HepG2 (cell line): ENCODE results near the gene NID1. TPM values are rescaled to one million over a fixed set of nuclear protein-coding genes. Genes with fewer than 3 reads are reported as not detected.

ENCODE experiments used
- CBX2 ChIP-seq, 2 experiments: fragments of 200-600 bp in 1 of 2; sonication (generic); formaldehyde crosslinking in 1 of 2; IDR thresholded peaks; 2 replicates each; pipeline versions ENCODE4 v1.7.0 to v1.8.1; 2018 to 2022; ENCODE audit warnings: low read depth in 2 of 2, low read length in 1 of 2, mild to moderate bottlenecking in 1 of 2, missing genetic modification reagents in 1 of 2
- CENPT ChIP-seq: sonication (generic); formaldehyde crosslinking; IDR thresholded peaks from 2 replicates; pipeline ENCODE4 v1.8.0; 2022; ENCODE audit warnings: low read depth, mild to moderate bottlenecking, moderate library complexity, missing genetic modification reagents
- HCFC1 ChIP-seq: fragments of 150-350 bp; IDR thresholded peaks from 2 replicates; pipeline ENCODE4 v1.6.1; 2014; ENCODE audit warnings: low read depth, low read length
- HNRNPK ChIP-seq: fragments of 200-400 bp; formaldehyde crosslinking; IDR thresholded peaks from 2 replicates; pipeline ENCODE4 v1.6.1; 2018; ENCODE audit warnings: low read length, low read depth, moderate library complexity, mild to moderate bottlenecking; ENCODE audit not compliant: poor library complexity, severe bottlenecking
- HOMEZ ChIP-seq: IDR thresholded peaks from 2 replicates; pipeline ENCODE4 v1.6.1; 2016; ENCODE audit warnings: low read depth
- IKZF4 ChIP-seq: sonication (generic); formaldehyde crosslinking; IDR thresholded peaks from 2 replicates; pipeline ENCODE4 v1.5.1; 2020; ENCODE audit warnings: borderline replicate concordance, mild to moderate bottlenecking, low read depth, missing genetic modification reagents; ENCODE audit errors: not compliant biosample characterization
- MTA1 ChIP-seq: sonication (generic); formaldehyde crosslinking; IDR thresholded peaks from 2 replicates; pipeline ENCODE4 v1.4.0; 2020; ENCODE audit warnings: missing genetic modification reagents, mild to moderate bottlenecking, borderline replicate concordance
- NFYC ChIP-seq: IDR thresholded peaks from 2 replicates; pipeline ENCODE4 v1.6.1; 2016; ENCODE audit warnings: missing genetic modification reagents, missing compliant biosample characterization
- PAWR ChIP-seq: sonication (generic); formaldehyde crosslinking; IDR thresholded peaks from 2 replicates; pipeline ENCODE4 v1.4.0; 2020; ENCODE audit warnings: missing genetic modification reagents, mild to moderate bottlenecking, borderline replicate concordance
- RBM39 ChIP-seq: fragments of 200-400 bp; formaldehyde crosslinking; IDR thresholded peaks from one replicate; pipeline ENCODE4 v1.6.1; 2018; ENCODE audit warnings: antibody characterized with exemption, mild to moderate bottlenecking, low read depth, low read length; ENCODE audit not compliant: poor library complexity, severe bottlenecking
- RCOR2 ChIP-seq: IDR thresholded peaks from 2 replicates; pipeline ENCODE4 v1.6.1; 2016; ENCODE audit warnings: missing biosample characterization, missing genetic modification reagents
- TFDP1 ChIP-seq: IDR thresholded peaks from 2 replicates; pipeline ENCODE4 v1.6.1; 2016; ENCODE audit warnings: missing compliant biosample characterization, missing genetic modification reagents, borderline replicate concordance
- ZFYVE20 ChIP-seq: sonication (generic); formaldehyde crosslinking; IDR thresholded peaks from 2 replicates; pipeline ENCODE4 v1.8.0; 2023; ENCODE audit warnings: low read depth, mild to moderate bottlenecking, moderate library complexity, missing genetic modification reagents, borderline replicate concordance
- ZGPAT ChIP-seq: IDR thresholded peaks from 2 replicates; pipeline ENCODE4 v1.6.1; 2016; ENCODE audit warnings: mild to moderate bottlenecking
- ZNF3 ChIP-seq: IDR thresholded peaks from 2 replicates; pipeline ENCODE4 v1.7.0; 2017; ENCODE audit warnings: inconsistent platforms
- ZNF337 ChIP-seq: sonication (generic); formaldehyde crosslinking; IDR thresholded peaks from 2 replicates; pipeline ENCODE4 v1.5.1; 2020; ENCODE audit warnings: missing genetic modification reagents, low read depth, mild to moderate bottlenecking, borderline replicate concordance
- ZNF441 ChIP-seq: sonication (generic); formaldehyde crosslinking; IDR thresholded peaks from 2 replicates; pipeline ENCODE4 v1.7.0; 2021; ENCODE audit warnings: missing genetic modification reagents, borderline replicate concordance
- ZNF674 ChIP-seq: sonication (generic); formaldehyde crosslinking; IDR thresholded peaks from 2 replicates; pipeline ENCODE4 v1.5.0; 2020; ENCODE audit warnings: low read depth, mild to moderate bottlenecking, missing genetic modification reagents
- ZNF704 ChIP-seq: sonication (generic); formaldehyde crosslinking; IDR thresholded peaks from 2 replicates; pipeline ENCODE4 v1.8.1; 2023; ENCODE audit warnings: mild to moderate bottlenecking, inconsistent platforms, moderate library complexity, missing genetic modification reagents, borderline replicate concordance
- ZNF790 ChIP-seq: sonication (generic); formaldehyde crosslinking; IDR thresholded peaks from 2 replicates; pipeline ENCODE4 v1.8.0; 2022; ENCODE audit warnings: missing genetic modification reagents, mild to moderate bottlenecking, borderline replicate concordance
- ZNF83 ChIP-seq: sonication (generic); formaldehyde crosslinking; IDR thresholded peaks from 2 replicates; pipeline ENCODE4 v1.4.0; 2020; ENCODE audit warnings: missing genetic modification reagents, mild to moderate bottlenecking, borderline replicate concordance
- ZSCAN12 ChIP-seq: sonication (generic); formaldehyde crosslinking; IDR thresholded peaks from 2 replicates; pipeline ENCODE4 v1.9.0; 2021; ENCODE audit warnings: mild to moderate bottlenecking, missing genetic modification reagents
- ZSCAN30 ChIP-seq: sonication (generic); formaldehyde crosslinking; IDR thresholded peaks from 2 replicates; pipeline ENCODE4 v1.5.0; 2020; ENCODE audit warnings: mild to moderate bottlenecking, missing genetic modification reagents
- polyA plus RNA-seq, 8 experiments: library from polyadenylated mRNA; depleted of rRNA in 3 of 8; stranded (reverse) in 7 of 8; unstranded in 1 of 8; fragments of >200 nt; fragmentation: Illumina TruSeq in 4 of 8; extraction: Trizol in 4 of 8; gene quantifications; 2 replicates each; pipeline versions ENCODE4 v1.2.1 to v1.2.3, GENCODE V29; 2011 to 2016; ENCODE audit warnings: low read depth in 4 of 8, missing spikeins in 1 of 8, mixed read lengths in 1 of 8; ENCODE audit not compliant: insufficient read depth in 1 of 8
- total RNA-seq, 5 experiments: library from RNA; depleted of rRNA; stranded (reverse); fragments of >200 nt; fragmentation: Illumina TruSeq; extraction: Trizol; gene quantifications; 2 replicates each; pipeline ENCODE4 v1.2.3, GENCODE V29; 2016; ENCODE audit warnings: low read depth in 1 of 5

Gene NID1
- total and polyA plus RNA-seq, 2 of the 13 experiments (the other 11 are each of a cell fraction or from before 2014, with no cell fraction given), result 50.2 to 56.1 TPM

GRCh38 chr1:236064674-236065508 lies at the start of gene NID1 (continued):
- TF ChIP-seq CBX2 (IDR thresholded peaks at IDR 0.05; ENCODE audit: low read depth, low read length) (no peak), CBX2 (CRISPR knock-in tag; IDR thresholded peaks at IDR 0.05; ENCODE audit: low read depth) (no peak), RCOR2 (CRISPR knock-in tag) (no peak), HNRNPK (peak; percentile 61), TFDP1 (CRISPR knock-in tag) (peak; percentile 86), RBM39 (no peak), ZSCAN30 (CRISPR knock-in tag) (no peak; the same call in 1 of the 2 replicates), ZGPAT (CRISPR knock-in tag) (peak; percentile 46; the same call in 1 of the 2 replicates), HOMEZ (0 out of 2 replicates have a peak, but pooled peaks have one; percentile 63), HCFC1 (no peak), ZSCAN12 (no peak), ZFYVE20 (CRISPR knock-in tag) (no peak), PAWR (CRISPR knock-in tag) (no peak), ZNF704 (no peak), ZNF674 (CRISPR knock-in tag) (no peak), ZNF83 (CRISPR knock-in tag) (no peak), NFYC (CRISPR knock-in tag) (peak; percentile 46; the same call in 1 of the 2 replicates), ZNF790 (CRISPR knock-in tag) (0 out of 2 replicates have a peak, but pooled peaks have one; percentile 35), MTA1 (no peak), IKZF4 (CRISPR knock-in tag) (peak; percentile 21), CENPT (CRISPR knock-in tag) (peak; percentile 18; the same call in 1 of the 2 replicates), ZNF337 (CRISPR knock-in tag) (no peak), ZNF441 (CRISPR knock-in tag) (peak; percentile 84), ZNF3 (no peak)
